Ovary (tissue), 9 donors: ENCODE data around the gene IL1RAP. TPM values are rescaled to one million over a fixed set of nuclear protein-coding genes. Genes with fewer than 3 reads are reported as not detected.

Source experiments
- DNase-seq, 5 donors: peaks; one replicate each; pipeline ENCODE4 v3.0.0-alpha.2; 2019 to 2020
- H3K27ac ChIP-seq, 2 donors: fragments of 200-600 bp; one replicate each; pipeline versions ENCODE4 v1.5.1 to v1.8.0; 2019 to 2022
- H3K27me3 ChIP-seq: fragments of 200-600 bp; one replicate; pipeline ENCODE4 v1.8.0; 2022
- H3K36me3 ChIP-seq: fragments of 200-600 bp; sonication (generic); one replicate; pipeline ENCODE4 v1.5.1; 2019
- H3K4me1 ChIP-seq: one replicate; pipeline ENCODE4 v1.8.1; 2013; ENCODE audit warnings: mild to moderate bottlenecking, moderate library complexity; ENCODE audit not compliant: insufficient read depth
- H3K4me3 ChIP-seq: fragments of 200-600 bp; sonication (generic); one replicate; pipeline ENCODE4 v1.5.1; 2017
- H3K9me3 ChIP-seq, 2 donors: fragments of 200-600 bp in 1 of 2; sonication (generic) in 1 of 2; one replicate each; pipeline versions ENCODE4 v1.5.1 to v1.8.1; 2013 to 2019; ENCODE audit warnings: mild to moderate bottlenecking in 1 of 2, moderate library complexity in 1 of 2
- EP300 ChIP-seq: sonication (generic); formaldehyde crosslinking; IDR thresholded peaks from one replicate; pipeline ENCODE4 v1.6.1; 2017; ENCODE audit warnings: antibody characterized with exemption
- POLR2A ChIP-seq: fragments of 450-650 bp; IDR thresholded peaks from one replicate; pipeline ENCODE4 v1.6.1; 2017; ENCODE audit warnings: antibody characterized with exemption, mild to moderate bottlenecking, moderate library complexity
- WGBS, 3 donors: extraction: QIAGEN DNeasy Blood & Tissue Kit in 1 of 3; methylation state at CpG; one replicate each; pipeline versions ENCODE4 v1.1.5 to v1.1.7; 2013 to 2017; 5-methylcytosine and 5-hydroxymethylcytosine counted together
- intact Hi-C, 4 donors: fragments of 100-400 bp; cut with DNase I; formaldehyde crosslinking; loops; one replicate each; pipeline versions ENCODE4 v1.11.0 to v1.15.1; 2022 to 2023
- polyA plus RNA-seq, 2 donors: library from polyadenylated mRNA; stranded (reverse); fragments of 200-250 nt in 1 of 2; fragments of 350-450 nt in 1 of 2; fragmentation: Illumina TruSeq in 1 of 2; extraction: RNeasy Lipid Tissue Mini Kit (QIAGEN cat#74804) in 1 of 2; gene quantifications; one replicate each; pipeline ENCODE4 v1.2.3, GENCODE V29; 2013 to 2014
- total RNA-seq, 7 donors: library from RNA; depleted of rRNA in 2 of 7; stranded (reverse); fragments of >200 nt in 2 of 7; fragmentation: NEBNext Ultra II Directional in 3 of 7; extraction: Animal tissue kit (Norgen Biotek cat#: 25700) in 3 of 7; gene quantifications; one replicate each; pipeline versions ENCODE4 v1.1.0 to v1.2.4, GENCODE V29; 2016 to 2023
- TF ChIP-seq, protein P1 (sequence below), 3 donors: fragments of 450-650 bp in 2 of 3; fragments of 200-600 bp in 1 of 3; IDR thresholded peaks; one replicate each; pipeline versions ENCODE4 v1.5.1 to v1.8.0; 2016 to 2022; ENCODE audit warnings: antibody characterized with exemption in 3 of 3, mild to moderate bottlenecking in 1 of 3
- donor health status: DM: no; HTN: no; CAD: no; lungs with moderate emphysema.
- donor health status: DM: no; HTN: no; CAD: no.
- donor health status: Bipolar disorder and iron deficiency.
- donor health status: DM: yes; HTN: yes; CAD: no.
- donor health status: DM: no; HTN: no; CAD: no.
- donor health status: DM: yes; HTN: yes; CAD: no.

Gene IL1RAP
- total and polyA plus RNA-seq, 9 donors = 3.2 to 20.3 (median 7.8) TPM

DNA sequence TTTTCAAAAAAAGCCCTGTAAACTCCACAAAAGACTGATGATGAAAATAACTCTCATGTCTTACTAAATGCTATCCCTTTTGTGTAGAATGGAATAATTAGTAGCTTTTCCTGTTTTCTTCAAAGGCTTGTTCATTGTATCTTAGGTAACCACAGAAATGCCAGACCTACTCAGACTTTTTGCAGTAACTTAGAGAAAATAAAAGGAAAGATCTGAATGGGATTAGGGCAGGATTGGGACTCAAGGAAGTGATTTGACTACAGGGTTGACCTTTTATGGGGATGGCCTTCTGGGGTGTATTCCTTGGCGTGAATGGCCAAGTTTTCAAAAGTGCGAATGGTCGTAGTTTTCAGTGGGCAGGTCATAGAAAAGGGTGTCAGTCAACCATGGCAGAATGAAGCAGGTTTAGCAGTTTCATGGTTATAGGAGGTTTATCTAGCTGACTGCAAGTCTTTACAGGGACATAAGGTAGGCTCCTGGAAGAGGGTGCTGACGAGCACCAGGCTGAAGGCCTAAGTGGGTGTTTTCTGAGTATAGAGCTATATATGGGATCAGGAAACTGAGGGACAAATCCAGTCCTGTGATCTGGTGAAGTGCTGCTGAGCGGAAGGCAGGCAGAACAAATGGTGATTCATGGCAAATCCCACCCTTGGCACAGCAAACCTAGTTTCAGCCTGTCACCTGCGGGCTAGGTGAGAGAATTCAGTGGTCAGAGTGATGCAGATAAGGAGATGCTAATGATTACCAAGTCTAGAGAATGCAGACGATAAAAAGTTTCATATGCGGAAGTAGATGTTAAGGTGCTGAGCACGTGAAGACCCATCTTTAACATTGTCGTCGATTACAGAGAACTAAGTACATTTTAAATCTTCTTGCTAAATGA is 46.4 kb downstream of the IL1RAP start:
- no peaks in the 10 kb centered on the region for H3K36me3 ChIP-seq
- no peaks in the 10 kb centered on the region for H3K27me3 ChIP-seq
- no peak overlapping the region for H3K27ac ChIP-seq
- WGBS, 3 donors = 94 to 97% (median 95%) methylated on average over 11 of the region's 11 CpGs
- DNase-seq = no peak
- TF ChIP-seq EP300 (no peak), POLR2A (no peak)
- TF ChIP-seq, protein P1, sequence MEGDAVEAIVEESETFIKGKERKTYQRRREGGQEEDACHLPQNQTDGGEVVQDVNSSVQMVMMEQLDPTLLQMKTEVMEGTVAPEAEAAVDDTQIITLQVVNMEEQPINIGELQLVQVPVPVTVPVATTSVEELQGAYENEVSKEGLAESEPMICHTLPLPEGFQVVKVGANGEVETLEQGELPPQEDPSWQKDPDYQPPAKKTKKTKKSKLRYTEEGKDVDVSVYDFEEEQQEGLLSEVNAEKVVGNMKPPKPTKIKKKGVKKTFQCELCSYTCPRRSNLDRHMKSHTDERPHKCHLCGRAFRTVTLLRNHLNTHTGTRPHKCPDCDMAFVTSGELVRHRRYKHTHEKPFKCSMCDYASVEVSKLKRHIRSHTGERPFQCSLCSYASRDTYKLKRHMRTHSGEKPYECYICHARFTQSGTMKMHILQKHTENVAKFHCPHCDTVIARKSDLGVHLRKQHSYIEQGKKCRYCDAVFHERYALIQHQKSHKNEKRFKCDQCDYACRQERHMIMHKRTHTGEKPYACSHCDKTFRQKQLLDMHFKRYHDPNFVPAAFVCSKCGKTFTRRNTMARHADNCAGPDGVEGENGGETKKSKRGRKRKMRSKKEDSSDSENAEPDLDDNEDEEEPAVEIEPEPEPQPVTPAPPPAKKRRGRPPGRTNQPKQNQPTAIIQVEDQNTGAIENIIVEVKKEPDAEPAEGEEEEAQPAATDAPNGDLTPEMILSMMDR (IDR thresholded peaks at IDR 0.05) = no peak
- H3K9me3 ChIP-seq = no peaks in the 10 kb centered on the region
- intact Hi-C loops = no loop called here
- H3K4me3 ChIP-seq = no peak overlapping the region
- no peaks in the 10 kb centered on the region for H3K4me1 ChIP-seq

DNA sequence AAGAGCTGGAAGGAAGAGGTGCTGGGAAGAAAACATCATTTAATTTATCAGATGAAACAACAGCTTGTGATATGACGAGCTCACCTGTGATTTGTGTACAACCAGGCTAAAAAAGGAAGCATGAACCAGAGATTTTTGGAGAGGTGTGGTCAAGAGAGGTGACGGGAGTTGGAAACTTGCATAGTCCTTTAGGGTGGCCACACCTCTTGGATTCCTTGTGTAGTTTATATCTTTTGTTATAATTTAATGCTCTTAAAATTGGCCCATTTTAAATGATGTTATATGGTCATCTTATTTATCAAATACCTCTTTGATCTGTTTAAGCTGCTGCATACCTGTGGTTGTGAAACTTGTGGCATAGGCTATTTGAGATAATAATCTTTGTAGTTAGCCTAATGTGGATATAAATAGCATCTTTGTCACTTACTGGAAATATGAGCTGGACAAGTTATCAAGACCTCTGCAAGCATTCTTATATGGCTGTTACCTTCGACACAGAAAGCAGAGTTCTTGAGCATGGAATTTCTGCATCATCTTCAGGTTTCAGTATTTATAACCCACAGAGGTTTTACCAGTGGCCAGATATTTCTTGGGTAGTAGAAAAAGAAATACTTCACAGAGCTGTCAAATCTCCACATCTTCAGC is 49.1 kb downstream of the IL1RAP start:
- Histone ChIP-seq H3K4me3 (no peak overlapping the region), H3K4me1 (no peaks in the 10 kb centered on the region), H3K27ac (no peak overlapping the region), H3K27me3 (no peaks in the 10 kb centered on the region), H3K9me3 (no peaks in the 10 kb centered on the region), H3K36me3 (no peaks in the 10 kb centered on the region)
- WGBS, 3 donors = 94 to 96% (median 95%) methylated on average over 3 of the region's 3 CpGs
- no peak for DNase-seq
- intact Hi-C loops = no loop called here
- no peak for TF ChIP-seq POLR2A
- TF ChIP-seq, protein P1 (IDR thresholded peaks at IDR 0.05) = no peak
- no peak for TF ChIP-seq EP300

DNA sequence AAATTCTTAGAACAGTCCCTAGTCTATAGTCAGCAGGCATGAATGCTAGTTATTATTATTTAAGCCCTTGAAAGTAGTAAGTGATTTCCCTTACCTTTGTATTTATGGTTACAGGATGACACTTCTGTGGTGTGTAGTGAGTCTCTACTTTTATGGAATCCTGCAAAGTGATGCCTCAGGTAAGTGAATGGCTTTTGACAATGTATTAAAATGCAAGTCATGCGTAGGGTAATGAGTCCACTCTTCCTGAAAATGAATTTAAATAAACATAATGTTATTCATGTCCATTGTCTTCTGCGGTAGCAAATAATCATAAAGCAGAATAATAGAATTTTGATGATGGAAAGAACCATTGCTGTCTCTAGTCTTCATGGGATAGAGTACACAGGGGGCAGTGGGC is 50.3 kb downstream of the IL1RAP start:
- Histone ChIP-seq H3K36me3 (no peaks in the 10 kb centered on the region), H3K4me1 (no peaks in the 10 kb centered on the region), H3K27ac (no peak overlapping the region), H3K9me3 (no peaks in the 10 kb centered on the region), H3K27me3 (no peaks in the 10 kb centered on the region), H3K4me3 (no peak overlapping the region)
- intact Hi-C loops = no loop called here
- no peak for DNase-seq
- no peak for TF ChIP-seq POLR2A
- no peak for TF ChIP-seq EP300
- TF ChIP-seq, protein P1 (IDR thresholded peaks at IDR 0.05) = no peak
- 97 to 100% (median 99%) methylated on average over 2 of the region's 2 CpGs for WGBS, 3 donors

DNA sequence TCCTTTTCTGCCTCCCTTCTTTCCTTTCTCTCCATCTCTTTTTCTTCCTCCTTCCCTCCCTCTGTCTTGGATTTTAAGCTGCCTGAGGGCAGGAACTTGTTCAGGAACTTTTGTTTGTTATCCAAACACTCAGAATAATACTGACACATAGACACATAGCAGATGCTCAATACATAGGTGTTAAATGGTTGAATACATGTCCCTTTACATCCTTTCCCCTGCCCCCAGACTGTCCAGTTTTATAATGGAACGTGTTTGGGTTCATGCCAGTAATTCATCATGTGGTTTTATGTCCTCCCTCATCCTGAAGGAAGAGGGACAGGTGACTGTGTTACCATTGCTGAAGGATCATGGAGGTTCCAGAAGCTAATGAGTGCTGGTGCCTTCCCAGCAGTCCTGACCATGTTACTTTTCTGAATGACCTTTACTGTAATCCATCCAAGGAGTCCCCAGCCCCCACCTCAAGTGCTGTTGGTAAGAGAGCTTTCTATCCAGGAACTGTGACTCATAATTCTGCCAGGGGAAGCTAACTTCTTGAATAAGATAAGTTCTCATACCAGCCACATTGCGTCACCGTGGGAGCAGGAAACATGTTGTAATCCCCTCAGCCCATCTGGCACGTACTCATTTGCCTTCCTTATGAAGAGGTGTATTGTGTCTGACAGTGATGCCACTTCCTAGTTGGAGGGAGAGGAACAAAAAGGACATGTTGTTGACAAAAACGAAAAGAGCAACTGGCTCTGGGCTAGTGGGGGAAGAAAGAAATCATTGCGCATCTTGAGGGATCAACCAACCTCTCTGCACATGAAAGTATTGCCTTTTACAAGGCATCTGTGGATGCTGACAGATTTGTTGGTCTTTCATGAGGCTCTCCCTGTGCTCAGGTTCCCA is 52.4 kb downstream of the IL1RAP start:
- no peak overlapping the region for H3K27ac ChIP-seq
- no peaks in the 10 kb centered on the region for H3K27me3 ChIP-seq
- intact Hi-C loops = no loop called here
- TF ChIP-seq POLR2A (no peak), EP300 (no peak)
- TF ChIP-seq, protein P1 (IDR thresholded peaks at IDR 0.05) = no peak
- WGBS, 3 donors = 53 to 60% (median 55%) methylated on average over 6 of the region's 6 CpGs
- peak; percentile 16 to 52 (median 23) for DNase-seq
- no peaks in the 10 kb centered on the region for H3K4me1 ChIP-seq
- H3K4me3 ChIP-seq = no peak overlapping the region
- H3K9me3 ChIP-seq = no peaks in the 10 kb centered on the region
- no peaks in the 10 kb centered on the region for H3K36me3 ChIP-seq
